Breast epithelium (tissue), 4 donors: ENCODE measurements around the gene C11orf98. TPM values are rescaled to one million over a fixed set of nuclear protein-coding genes. Genes with fewer than 3 reads are reported as not detected.

Experiments used
- DNase-seq, 2 donors: peaks; one replicate each; pipeline ENCODE4 v3.0.0-alpha.2; 2019; ENCODE audit warnings: low spot score in 2 of 2
- H3K27ac ChIP-seq, 2 donors: fragments of 200-600 bp; sonication (generic) in 1 of 2; one replicate each; pipeline ENCODE4 v1.5.1; 2016 to 2019; ENCODE audit warnings: mild to moderate bottlenecking in 1 of 2
- H3K27me3 ChIP-seq, 2 donors: fragments of 200-600 bp; sonication (generic) in 1 of 2; one replicate each; pipeline versions ENCODE4 v1.5.1 to v1.6.0; 2017 to 2019; ENCODE audit warnings: control low read depth in 1 of 2, mild to moderate bottlenecking in 1 of 2
- H3K36me3 ChIP-seq: fragments of 200-600 bp; one replicate; pipeline ENCODE4 v1.5.1; 2019
- H3K4me1 ChIP-seq, 2 donors: fragments of 200-600 bp; sonication (generic); one replicate each; pipeline ENCODE4 v1.5.1; 2016 to 2019; ENCODE audit warnings: control low read depth in 1 of 2
- H3K4me3 ChIP-seq, 3 donors: fragments of 200-600 bp; sonication (generic); 1 replicate in 2 of 3; 2 replicates in 1 of 3; pipeline ENCODE4 v1.5.1; 2016 to 2019; ENCODE audit warnings: mild to moderate bottlenecking in 3 of 3, moderate library complexity in 2 of 3
- H3K9me3 ChIP-seq, 2 donors: fragments of 200-600 bp; sonication (generic) in 1 of 2; one replicate each; pipeline ENCODE4 v1.5.1; 2016 to 2019; ENCODE audit warnings: control low read depth in 1 of 2
- POLR2A ChIP-seq: fragments of 450-650 bp; IDR thresholded peaks from one replicate; pipeline ENCODE4 v1.6.1; 2016; ENCODE audit warnings: antibody characterized with exemption, mild to moderate bottlenecking, moderate library complexity
- POLR2AphosphoS5 ChIP-seq, 3 donors: sonication (generic); formaldehyde crosslinking; IDR thresholded peaks; one replicate each; pipeline ENCODE4 v1.6.1; 2017; ENCODE audit warnings: antibody characterized with exemption in 3 of 3
- intact Hi-C: fragments of 100-400 bp; cut with DNase I; formaldehyde crosslinking; loops from one replicate; pipeline ENCODE4 v1.15.1; 2023; ENCODE audit warnings: low total_unique reads
- total RNA-seq, 3 donors: library from RNA; depleted of rRNA; stranded (reverse); fragments of >200 nt; gene quantifications; one replicate each; pipeline ENCODE4 v1.1.0, GENCODE V29; 2016
- TF ChIP-seq, protein P1 (sequence below), 3 donors: fragments of 450-650 bp; IDR thresholded peaks; one replicate each; pipeline ENCODE4 v1.5.1; 2016 to 2017; ENCODE audit warnings: antibody characterized with exemption in 3 of 3, mild to moderate bottlenecking in 3 of 3, moderate library complexity in 3 of 3

The C11orf98 gene
- total RNA-seq, 3 donors from 2014 or later: 22.9 to 42.9 (median 25.2) TPM

DNA sequence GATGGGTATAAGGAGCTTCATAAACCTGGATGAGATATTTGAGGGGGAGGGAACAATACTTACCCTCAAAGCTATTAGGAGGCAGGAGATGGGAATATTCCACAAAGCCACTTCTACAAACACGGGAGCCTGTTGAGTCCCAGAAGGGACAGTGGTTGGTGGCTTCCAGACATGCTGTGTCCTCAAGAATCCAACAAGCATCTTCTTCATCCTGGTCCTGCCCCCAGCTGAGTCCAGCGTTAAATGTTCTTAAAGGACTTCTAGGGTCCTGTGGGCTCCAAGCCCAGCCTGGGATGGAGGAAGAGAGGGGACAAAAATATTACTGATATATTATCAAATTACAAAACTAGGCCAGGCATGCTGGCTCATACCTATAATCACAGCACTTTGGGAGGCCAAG lies 2.5 kb upstream of the C11orf98 start:
- H3K36me3 ChIP-seq: no peaks in the 10 kb centered on the region
- intact Hi-C loops: no loop called here
- no peaks in the 10 kb centered on the region for H3K9me3 ChIP-seq
- peaks cover 10 to 19% of the 10 kb centered on the region in 2 donors for H3K4me1 ChIP-seq
- no peak for TF ChIP-seq POLR2A
- no peak for TF ChIP-seq POLR2AphosphoS5 (IDR thresholded peaks at IDR 0.05)
- TF ChIP-seq, protein P1, sequence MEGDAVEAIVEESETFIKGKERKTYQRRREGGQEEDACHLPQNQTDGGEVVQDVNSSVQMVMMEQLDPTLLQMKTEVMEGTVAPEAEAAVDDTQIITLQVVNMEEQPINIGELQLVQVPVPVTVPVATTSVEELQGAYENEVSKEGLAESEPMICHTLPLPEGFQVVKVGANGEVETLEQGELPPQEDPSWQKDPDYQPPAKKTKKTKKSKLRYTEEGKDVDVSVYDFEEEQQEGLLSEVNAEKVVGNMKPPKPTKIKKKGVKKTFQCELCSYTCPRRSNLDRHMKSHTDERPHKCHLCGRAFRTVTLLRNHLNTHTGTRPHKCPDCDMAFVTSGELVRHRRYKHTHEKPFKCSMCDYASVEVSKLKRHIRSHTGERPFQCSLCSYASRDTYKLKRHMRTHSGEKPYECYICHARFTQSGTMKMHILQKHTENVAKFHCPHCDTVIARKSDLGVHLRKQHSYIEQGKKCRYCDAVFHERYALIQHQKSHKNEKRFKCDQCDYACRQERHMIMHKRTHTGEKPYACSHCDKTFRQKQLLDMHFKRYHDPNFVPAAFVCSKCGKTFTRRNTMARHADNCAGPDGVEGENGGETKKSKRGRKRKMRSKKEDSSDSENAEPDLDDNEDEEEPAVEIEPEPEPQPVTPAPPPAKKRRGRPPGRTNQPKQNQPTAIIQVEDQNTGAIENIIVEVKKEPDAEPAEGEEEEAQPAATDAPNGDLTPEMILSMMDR (IDR thresholded peaks at IDR 0.05): no peak
- H3K4me3 ChIP-seq: peak overlapping the region in 1 of 3 donors; percentile 83
- no peaks in the 10 kb centered on the region for H3K27me3 ChIP-seq
- peak overlapping the region in 1 of 2 donors; percentile 5 for H3K27ac ChIP-seq
- DNase-seq: no peak

DNA sequence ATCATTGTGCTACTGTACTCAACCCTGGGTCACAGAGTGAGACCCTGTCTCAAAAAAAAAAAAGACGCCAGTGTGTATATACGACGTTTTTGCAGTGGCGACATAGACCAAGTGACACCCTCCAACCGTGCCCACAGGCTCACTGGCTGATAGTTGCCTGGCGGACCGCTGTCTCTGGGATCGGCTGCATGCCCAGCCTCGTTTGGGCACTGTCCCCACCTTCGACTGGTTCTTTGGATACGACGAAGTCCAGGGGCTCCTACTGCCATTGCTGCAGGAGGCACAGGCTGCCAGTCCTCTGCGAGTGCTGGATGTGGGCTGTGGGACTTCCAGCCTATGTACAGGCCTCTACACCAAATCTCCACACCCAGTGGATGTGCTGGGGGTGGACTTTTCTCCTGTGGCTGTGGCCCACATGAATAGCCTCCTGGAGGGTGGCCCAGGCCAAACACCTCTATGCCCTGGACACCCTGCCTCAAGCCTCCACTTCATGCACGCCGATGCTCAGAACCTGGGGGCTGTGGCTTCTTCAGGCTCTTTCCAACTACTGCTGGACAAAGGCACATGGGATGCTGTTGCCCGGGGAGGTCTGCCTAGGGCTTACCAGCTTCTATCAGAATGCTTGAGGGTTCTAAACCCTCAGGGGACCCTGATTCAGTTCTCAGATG lies 1.4 kb upstream of the C11orf98 start:
- TF ChIP-seq, protein P1 (IDR thresholded peaks at IDR 0.05): no peak
- no peak for TF ChIP-seq POLR2AphosphoS5 (IDR thresholded peaks at IDR 0.05)
- TF ChIP-seq POLR2A: no peak
- DNase-seq: no peak
- H3K4me1 ChIP-seq: peaks cover 10 to 19% of the 10 kb centered on the region in 2 donors
- intact Hi-C loops: no loop called here
- peak overlapping the region; percentile 89 to 93 for H3K27ac ChIP-seq
- H3K4me3 ChIP-seq: peak overlapping the region; percentile 62 to 85 (median 83)
- no peaks in the 10 kb centered on the region for H3K27me3 ChIP-seq
- no peaks in the 10 kb centered on the region for H3K9me3 ChIP-seq
- H3K36me3 ChIP-seq: no peaks in the 10 kb centered on the region

DNA sequence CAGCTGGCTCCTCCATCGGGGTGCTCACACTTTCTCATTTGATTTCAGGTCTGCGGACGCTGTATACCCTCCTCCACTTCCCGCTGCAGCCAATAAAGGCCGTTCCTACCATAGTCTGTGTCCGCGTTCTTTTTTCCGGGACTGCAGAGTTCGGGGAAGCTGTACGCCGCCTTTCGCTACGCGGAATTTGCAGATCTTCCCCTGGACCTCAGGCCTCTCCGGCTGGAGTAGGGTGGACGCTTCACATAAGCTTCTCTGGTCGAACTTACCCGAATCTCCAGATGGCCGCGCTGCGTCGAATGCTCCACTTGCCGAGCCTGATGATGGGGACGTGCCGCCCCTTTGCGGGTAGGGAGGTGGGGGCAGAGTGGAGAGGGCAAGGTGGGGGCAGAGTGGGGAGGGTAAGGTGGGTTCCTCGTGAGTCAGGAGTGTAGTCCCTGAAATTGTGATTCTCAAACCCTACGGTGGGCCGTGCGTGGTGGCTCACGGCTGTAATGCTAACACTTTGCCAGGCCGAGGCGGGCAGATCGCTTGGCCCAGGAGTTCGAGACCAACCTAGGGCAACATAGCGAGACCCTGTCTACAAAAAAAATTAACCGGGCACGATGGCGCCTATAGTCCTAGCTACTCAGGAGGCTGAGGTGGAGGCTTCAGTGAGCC lies 719 bp upstream of the C11orf98 start:
- H3K36me3 ChIP-seq: no peaks in the 10 kb centered on the region
- H3K4me1 ChIP-seq: peaks cover 9 to 19% of the 10 kb centered on the region in 2 donors
- H3K27ac ChIP-seq: peak overlapping the region; percentile 89 to 93
- peak overlapping the region; percentile 62 to 85 (median 83) for H3K4me3 ChIP-seq
- H3K27me3 ChIP-seq: no peaks in the 10 kb centered on the region
- DNase-seq: no peak
- intact Hi-C loops: no loop called here
- TF ChIP-seq, protein P1 (IDR thresholded peaks at IDR 0.05): no peak
- TF ChIP-seq POLR2AphosphoS5 (IDR thresholded peaks at IDR 0.05) (no peak), POLR2A (no peak)
- no peaks in the 10 kb centered on the region for H3K9me3 ChIP-seq

DNA sequence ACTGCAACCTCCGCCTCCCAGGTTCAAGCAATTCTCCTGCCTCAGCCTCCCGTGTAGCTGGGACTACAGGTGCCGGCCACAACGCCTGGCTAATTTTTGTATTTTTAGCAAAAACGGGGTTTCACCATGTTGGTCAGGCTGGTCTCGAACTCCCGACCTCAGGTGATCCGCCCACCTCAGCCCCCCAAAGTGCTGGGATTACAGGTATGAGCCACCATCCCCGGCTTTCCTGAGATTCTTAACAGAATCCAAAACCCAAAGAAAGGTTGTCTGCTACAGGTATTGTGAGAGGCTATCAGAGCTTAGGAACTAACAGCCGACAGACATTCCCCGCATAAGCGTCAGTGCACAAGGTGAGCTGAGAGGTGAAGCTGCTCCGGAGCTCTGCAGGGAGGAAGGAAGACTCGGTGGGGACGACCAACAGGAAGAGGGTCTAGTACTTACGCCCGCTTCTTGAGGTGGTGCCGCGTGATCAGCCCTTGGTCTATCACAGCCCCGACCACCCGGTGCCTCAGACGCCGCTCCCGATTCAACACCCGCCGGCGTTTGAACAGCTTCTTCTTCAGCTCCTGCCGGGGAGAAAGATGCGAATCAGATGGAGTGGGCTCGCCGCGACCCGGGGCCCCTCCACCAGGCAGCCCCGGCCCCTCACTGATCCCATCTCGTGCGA lies 470 bp downstream of the C11orf98 start:
- Histone ChIP-seq H3K27me3 (no peaks in the 10 kb centered on the region), H3K4me1 (peaks cover 8 to 19% of the 10 kb centered on the region in 2 donors), H3K27ac (peak overlapping the region; percentile 89 to 93), H3K9me3 (no peaks in the 10 kb centered on the region), H3K4me3 (peak overlapping the region; percentile 62 to 85 (median 83)), H3K36me3 (no peaks in the 10 kb centered on the region)
- TF ChIP-seq POLR2AphosphoS5 (IDR thresholded peaks at IDR 0.05) (no peak), POLR2A (no peak)
- TF ChIP-seq, protein P1 (IDR thresholded peaks at IDR 0.05): no peak
- intact Hi-C loops: no loop called here
- DNase-seq: peak; percentile 54 to 61
